Heart right ventricle (tissue), 16 donors: ENCODE results near the gene ADAM29. TPM values are rescaled to one million over a fixed set of nuclear protein-coding genes. Genes with fewer than 3 reads are reported as not detected.
"Not testable (repeated sequence)": the region's sequence is repeated elsewhere in the genome, so short reads cannot be mapped to it uniquely, and the experiment has no call there.

ENCODE experiments used
- ATAC-seq, 8 donors: fragments of 200-7000 bp; cut with Tn5 transposase; one replicate each; pipeline ENCODE4 v1.9.1; 2020; ENCODE audit warnings: mild to moderate bottlenecking in 8 of 8, moderate library complexity in 8 of 8, moderate number of reproducible peaks in 1 of 8
- DNase-seq, 2 donors: peaks; one replicate each; pipeline ENCODE4 v3.0.0-alpha.2; 2020
- H3K27ac ChIP-seq, 10 donors: fragments of 200-600 bp; sonication (generic) in 2 of 10; one replicate each; pipeline versions ENCODE4 v1.5.0 to v1.8.0; 2020 to 2022; ENCODE audit warnings: mild to moderate bottlenecking in 3 of 10
- H3K27me3 ChIP-seq, 7 donors: fragments of 200-600 bp; one replicate each; pipeline ENCODE4 v1.8.0; 2021 to 2022; ENCODE audit warnings: mild to moderate bottlenecking in 2 of 7
- H3K36me3 ChIP-seq, 9 donors: fragments of 200-600 bp; sonication (generic) in 1 of 9; one replicate each; pipeline versions ENCODE4 v1.5.0 to v1.8.0; 2020 to 2022; ENCODE audit warnings: mild to moderate bottlenecking in 2 of 9
- H3K4me1 ChIP-seq, 9 donors: fragments of 200-600 bp; sonication (generic) in 1 of 9; one replicate each; pipeline versions ENCODE4 v1.5.0 to v1.8.0; 2020 to 2022; ENCODE audit warnings: mild to moderate bottlenecking in 4 of 9
- H3K4me3 ChIP-seq, 10 donors: fragments of 200-600 bp; sonication (generic) in 2 of 10; one replicate each; pipeline versions ENCODE4 v1.5.0 to v1.8.0; 2020 to 2022; ENCODE audit warnings: mild to moderate bottlenecking in 7 of 10, moderate library complexity in 2 of 10
- H3K9me3 ChIP-seq, 11 donors: fragments of 200-600 bp in 10 of 11; sonication (generic) in 2 of 11; one replicate each; pipeline versions ENCODE4 v1.5.0 to v1.8.0; 2013 to 2022; ENCODE audit warnings: mild to moderate bottlenecking in 2 of 11, control low read depth in 1 of 11, moderate library complexity in 1 of 11
- CTCF ChIP-seq, 9 donors: fragments of 200-600 bp; sonication (generic) in 2 of 9; IDR thresholded peaks; one replicate each; pipeline versions ENCODE4 v1.5.0 to v1.8.0; 2021 to 2022; ENCODE audit warnings: antibody characterized with exemption in 9 of 9, mild to moderate bottlenecking in 5 of 9, moderate library complexity in 1 of 9
- WGBS, 2 donors: extraction: QIAGEN DNeasy Blood & Tissue Kit; methylation state at CpG; one replicate each; pipeline ENCODE4 v1.1.7; 2013; ENCODE audit warnings: inconsistent platforms in 1 of 2; 5-methylcytosine and 5-hydroxymethylcytosine counted together
- intact Hi-C, 10 donors: fragments of 100-400 bp; cut with DNase I; formaldehyde crosslinking; loops; one replicate each; pipeline versions ENCODE4 v1.11.1 to v1.14.2; 2022
- polyA plus RNA-seq, 2 donors: library from polyadenylated mRNA; stranded (reverse); fragments of 200-250 nt; gene quantifications; one replicate each; pipeline ENCODE4 v1.2.3, GENCODE V29; 2013
- total RNA-seq, 10 donors: library from RNA; stranded (reverse); fragmentation: NEBNext Ultra II Directional in 3 of 10; extraction: Animal tissue kit (Norgen Biotek cat#: 25700) in 3 of 10; gene quantifications; one replicate each; pipeline versions ENCODE4 v1.2.1 to v1.2.4, GENCODE V29; 2021 to 2023
- donor health status: Arrhythmogenic right ventricular cardiomyopathy.
- donor health status: ischemic (EF 13 %, LVEDD 7.1; RV severe dilation, severe dysfunction).
- donor health status: healthy with polysubstance abuse.
- donor health status: DM: no; HTN: yes; CAD: no.
- donor health status: DM: no; HTN: no; CAD: no.
- donor health status: ischemic (EF 25% LVEDD 6.9; RV normal size, moderate dysfunction).
- donor health status: ischemic (EF 25% LVEDD 5.7; RV mildly dilated, moderate dysfunction).
- donor health status: healthy.
- donor health status: DM: yes; HTN: yes; CAD: no.
- donor health status: Ischemic cardiomyopathy.
- donor health status: ischemic (EF 35%, LVEDD 5.7; RV mildly dilated, moderate dysfunction).
- donor health status: nonischemic (EF 11% LVEDD 7.7; RV severe dilation, severe dysfunction).
- donor health status: DM: yes; HTN: yes; CAD: no.
- donor health status: PGD.
- donor health status: ischemic (EF 29% LVEDD 5.4; RV normal size, mild dysfunction).
- donor health status: nonischemic (EF 23%, LVEDD 6.1; RV moderate dilation, normal function).

The ADAM29 gene
- total and polyA plus RNA-seq, 12 donors, result not detected

GRCh38 chr4:174996079-174996478, 77.9 kb downstream of the ADAM29 start:
- H3K4me3 ChIP-seq, result no peak overlapping the region
- ATAC-seq, result no peak
- no peak for DNase-seq
- no peaks in the 10 kb centered on the region for H3K36me3 ChIP-seq
- intact Hi-C loops, result no loop called here
- no peaks in the 10 kb centered on the region for H3K4me1 ChIP-seq
- 67 to 75% methylated on average over 1 of the region's 1 CpG for WGBS, 2 donors
- H3K27ac ChIP-seq, result no peak overlapping the region
- no peaks in the 10 kb centered on the region for H3K27me3 ChIP-seq
- no peak for TF ChIP-seq CTCF (IDR thresholded peaks at IDR 0.05)
- peaks cover 0 to 14% (median 0%) of the 10 kb centered on the region in 11 donors for H3K9me3 ChIP-seq

GRCh38 chr4:174999407-174999806, 81.2 kb downstream of the ADAM29 start:
- no peak for TF ChIP-seq CTCF (IDR thresholded peaks at IDR 0.05)
- H3K4me1 ChIP-seq, result no peaks in the 10 kb centered on the region
- no peak overlapping the region for H3K27ac ChIP-seq
- H3K27me3 ChIP-seq, result no peaks in the 10 kb centered on the region
- peaks cover 0 to 7% (median 0%) of the 10 kb centered on the region in 11 donors for H3K9me3 ChIP-seq
- DNase-seq (no peak), ATAC-seq (no peak)
- intact Hi-C loops, result no loop called here
- H3K4me3 ChIP-seq, result no peak overlapping the region
- WGBS, 2 donors, result 62 to 68% methylated on average over 4 of the region's 4 CpGs
- H3K36me3 ChIP-seq, result no peaks in the 10 kb centered on the region

- ATAC-seq, result no peak
- DNase-seq, result no peak
- Histone ChIP-seq H3K36me3 (no peaks in the 10 kb centered on the region), H3K27me3 (no peaks in the 10 kb centered on the region), H3K4me3 (no peak overlapping the region), H3K4me1 (no peaks in the 10 kb centered on the region), H3K27ac (no peak overlapping the region), H3K9me3 (peaks cover 0 to 10% (median 0%) of the 10 kb centered on the region in 11 donors)
- intact Hi-C loops, result no loop called here
- 83 to 86% methylated on average over 3 of the region's 3 CpGs for WGBS, 2 donors
- no peak for TF ChIP-seq CTCF (IDR thresholded peaks at IDR 0.05)
Measured at GRCh38 chr4:175017751-175018150, 99.6 kb downstream of the ADAM29 start.

- H3K36me3 ChIP-seq, DNase-seq, H3K27ac ChIP-seq, H3K27me3 ChIP-seq, intact Hi-C loops, H3K4me3 ChIP-seq, H3K9me3 ChIP-seq, H3K4me1 ChIP-seq, ATAC-seq: not testable (repeated sequence)
- WGBS, 2 donors, result 94% methylated on average over 19 of the region's 20 CpGs
Measured at GRCh38 chr4:175019447-175019846, 101.3 kb downstream of the ADAM29 start.

Other genes starting within 250 kb of the ADAM29 start
- not detected for gene GLRA3, start 89.1 kb upstream of the ADAM29 start, total RNA-seq
- not detected for gene GLRA3, start 89.1 kb upstream of the ADAM29 start, polyA plus RNA-seq